RWPE2 (cell line): ENCODE results near the gene DBR1.
A peak's percentile ranks its signal among the peaks of the same experiment; 100 is the strongest.

Experiments used
- ATAC-seq: fragments of 200-7000 bp; cut with Tn5 transposase; 3 replicates; pipeline ENCODE4 v1.9.1; 2021; ENCODE audit warnings: low read depth
- DNase-seq: peaks from one replicate; pipeline ENCODE4 v3.0.0-alpha.2; 2020; ENCODE audit warnings: low spot score
- H3K27ac ChIP-seq: fragments of 450-650 bp; 2 replicates; pipeline ENCODE4 v1.5.1; 2017; ENCODE audit warnings: mild to moderate bottlenecking; ENCODE audit not compliant: poor library complexity, severe bottlenecking
- H3K27me3 ChIP-seq: fragments of 250-450 bp; sonication (Bioruptor Pico); 2 replicates; pipeline ENCODE4 v1.5.1; 2021; ENCODE audit warnings: mild to moderate bottlenecking, moderate library complexity; ENCODE audit not compliant: insufficient read depth, poor library complexity, severe bottlenecking
- H3K36me3 ChIP-seq: fragments of 250-450 bp; sonication (Bioruptor Pico); 2 replicates; pipeline ENCODE4 v1.5.1; 2020; ENCODE audit warnings: low read depth, mild to moderate bottlenecking, moderate library complexity
- H3K4me1 ChIP-seq: fragments of 250-450 bp; sonication (Bioruptor Pico); 2 replicates; pipeline ENCODE4 v1.5.1; 2021; ENCODE audit warnings: mild to moderate bottlenecking, moderate library complexity; ENCODE audit not compliant: insufficient read depth, poor library complexity, severe bottlenecking
- H3K4me3 ChIP-seq: fragments of 250-450 bp; sonication (Bioruptor Pico); 2 replicates; pipeline ENCODE4 v1.5.1; 2021; ENCODE audit warnings: mild to moderate bottlenecking, moderate library complexity; ENCODE audit not compliant: severe bottlenecking
- H3K9me3 ChIP-seq: fragments of 250-450 bp; sonication (Bioruptor Pico); 2 replicates; pipeline ENCODE4 v1.5.1; 2021; ENCODE audit warnings: mild to moderate bottlenecking, moderate library complexity; ENCODE audit not compliant: severe bottlenecking
- TF ChIP-seq, protein P1 (sequence below): fragments of 450-650 bp; IDR thresholded peaks from one replicate; pipeline ENCODE4 v1.5.1; 2017; ENCODE audit warnings: mild to moderate bottlenecking, moderate library complexity; ENCODE audit not compliant: poor library complexity, severe bottlenecking

Gene DBR1

DNA sequence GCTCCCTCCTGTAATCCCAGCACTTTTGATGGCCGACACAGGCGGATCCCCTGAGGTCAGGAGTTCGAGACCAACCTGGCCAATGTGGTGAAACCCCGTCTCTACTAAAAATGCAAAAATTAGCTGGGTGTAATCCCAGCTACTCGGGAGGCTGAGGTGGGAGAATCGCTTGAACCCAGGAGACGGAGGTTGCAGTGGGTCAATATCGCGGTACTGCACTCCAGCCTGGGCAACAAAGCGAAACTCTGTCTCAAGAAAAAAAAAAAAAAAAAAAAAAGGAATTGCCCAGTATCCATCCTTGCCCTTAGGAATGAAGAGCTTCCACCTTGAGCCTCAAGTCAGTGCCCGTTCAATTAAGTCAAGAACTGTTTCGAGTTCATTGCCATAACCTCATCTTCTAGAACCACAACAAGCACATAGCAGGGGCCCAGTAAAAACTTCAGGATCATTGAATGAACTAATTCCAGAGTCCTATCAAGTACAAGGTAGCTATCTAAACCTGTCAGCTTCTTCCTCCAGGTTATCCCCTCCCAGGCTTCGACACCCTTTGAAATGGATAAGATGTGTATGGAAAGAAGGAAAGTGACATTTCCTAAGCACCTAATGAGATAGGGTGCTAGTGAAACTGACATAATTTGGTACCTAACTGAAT, 826 bp downstream of the DBR1 start:
- peak overlapping the region; percentile 73 for H3K4me3 ChIP-seq
- H3K9me3 ChIP-seq = no peaks in the 10 kb centered on the region
- peaks cover 9% of the 10 kb centered on the region for H3K4me1 ChIP-seq
- peak; percentile 26; the same call in 2 of the 3 replicates for ATAC-seq
- H3K27me3 ChIP-seq = no peaks in the 10 kb centered on the region
- H3K36me3 ChIP-seq = peaks cover 40% of the 10 kb centered on the region
- DNase-seq = no peak
- peak overlapping the region; percentile 60 for H3K27ac ChIP-seq
- TF ChIP-seq, protein P1, sequence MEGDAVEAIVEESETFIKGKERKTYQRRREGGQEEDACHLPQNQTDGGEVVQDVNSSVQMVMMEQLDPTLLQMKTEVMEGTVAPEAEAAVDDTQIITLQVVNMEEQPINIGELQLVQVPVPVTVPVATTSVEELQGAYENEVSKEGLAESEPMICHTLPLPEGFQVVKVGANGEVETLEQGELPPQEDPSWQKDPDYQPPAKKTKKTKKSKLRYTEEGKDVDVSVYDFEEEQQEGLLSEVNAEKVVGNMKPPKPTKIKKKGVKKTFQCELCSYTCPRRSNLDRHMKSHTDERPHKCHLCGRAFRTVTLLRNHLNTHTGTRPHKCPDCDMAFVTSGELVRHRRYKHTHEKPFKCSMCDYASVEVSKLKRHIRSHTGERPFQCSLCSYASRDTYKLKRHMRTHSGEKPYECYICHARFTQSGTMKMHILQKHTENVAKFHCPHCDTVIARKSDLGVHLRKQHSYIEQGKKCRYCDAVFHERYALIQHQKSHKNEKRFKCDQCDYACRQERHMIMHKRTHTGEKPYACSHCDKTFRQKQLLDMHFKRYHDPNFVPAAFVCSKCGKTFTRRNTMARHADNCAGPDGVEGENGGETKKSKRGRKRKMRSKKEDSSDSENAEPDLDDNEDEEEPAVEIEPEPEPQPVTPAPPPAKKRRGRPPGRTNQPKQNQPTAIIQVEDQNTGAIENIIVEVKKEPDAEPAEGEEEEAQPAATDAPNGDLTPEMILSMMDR = no peak

DNA sequence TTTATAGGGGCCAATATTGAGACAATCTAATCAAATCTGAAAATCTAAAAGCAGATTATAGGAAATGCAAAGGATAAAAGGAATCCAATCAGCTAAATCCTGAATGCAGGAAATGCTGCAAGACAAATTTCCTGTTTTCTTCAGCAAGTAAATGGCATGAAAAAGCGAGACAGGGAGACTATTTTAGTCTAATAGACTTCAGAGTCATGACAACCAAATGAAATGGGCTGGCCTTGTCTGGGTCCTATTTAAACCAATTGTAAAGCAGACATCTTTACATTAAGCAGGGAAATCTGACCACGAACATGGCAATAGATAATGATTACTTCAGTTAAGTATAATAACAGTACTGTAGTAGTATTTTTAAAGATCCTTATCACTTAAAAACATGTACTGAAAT, 2.1 kb downstream of the DBR1 start:
- ATAC-seq = no peak
- no peak for DNase-seq
- Histone ChIP-seq H3K27ac (no peak overlapping the region), H3K9me3 (no peaks in the 10 kb centered on the region), H3K4me3 (no peak overlapping the region), H3K36me3 (peaks cover 44% of the 10 kb centered on the region), H3K27me3 (no peaks in the 10 kb centered on the region), H3K4me1 (peaks cover 9% of the 10 kb centered on the region)
- TF ChIP-seq, protein P1 = no peak

DNA sequence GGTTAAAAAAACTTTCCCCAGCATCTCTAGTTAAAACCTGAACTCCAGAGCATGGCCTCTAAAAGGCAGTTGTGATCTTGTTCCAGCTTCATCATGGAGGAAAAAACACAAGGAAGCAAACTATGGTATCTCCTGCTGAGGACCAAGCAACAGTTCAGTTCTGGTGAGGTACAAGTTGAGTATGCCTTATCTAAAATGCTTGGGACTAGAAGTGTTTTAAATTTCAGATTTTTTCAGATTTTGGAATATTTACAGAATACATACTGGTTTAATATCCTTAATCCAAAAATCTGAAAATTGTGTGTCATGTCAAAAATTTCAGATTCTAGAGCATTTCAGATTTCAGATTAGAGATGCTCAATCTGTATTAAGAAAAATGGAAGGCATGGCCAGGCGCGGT, 9.7 kb downstream of the DBR1 start:
- H3K4me3 ChIP-seq = no peak overlapping the region
- no peak for ATAC-seq

DNA sequence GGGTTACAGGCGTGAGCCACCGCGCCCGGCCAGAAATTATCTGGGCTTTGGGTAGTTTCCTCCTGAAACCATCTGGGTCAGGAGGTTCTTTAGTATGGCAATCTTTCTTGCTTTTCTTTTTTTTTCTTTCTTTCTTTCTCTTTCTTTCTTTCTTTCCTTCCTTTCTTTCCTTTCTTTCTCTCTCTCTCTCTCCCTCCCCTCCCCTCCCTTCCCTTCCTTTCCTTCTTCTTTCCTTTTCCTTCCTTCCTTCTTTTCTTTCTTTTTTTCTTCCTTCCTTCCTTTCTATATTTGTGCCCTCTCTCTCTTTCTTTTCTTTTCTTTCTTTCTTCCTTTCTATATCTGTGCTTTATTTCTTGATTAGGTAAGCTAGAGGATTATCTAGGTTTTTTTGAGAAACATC, 17.0 kb downstream of the DBR1 start:
- ATAC-seq = no peak
- H3K4me3 ChIP-seq = no peak overlapping the region
- peaks cover 5% of the 10 kb centered on the region for H3K9me3 ChIP-seq
- H3K27ac ChIP-seq = no peak overlapping the region
- TF ChIP-seq, protein P1 = no peak
- no peaks in the 10 kb centered on the region for H3K4me1 ChIP-seq
- no peaks in the 10 kb centered on the region for H3K27me3 ChIP-seq
- DNase-seq = no peak
- peaks cover 18% of the 10 kb centered on the region for H3K36me3 ChIP-seq

More for the DNA sequence above, 9.7 kb downstream of the DBR1 start:
- no peak overlapping the region for H3K27ac ChIP-seq
- H3K27me3 ChIP-seq = no peaks in the 10 kb centered on the region
- no peak for DNase-seq
- TF ChIP-seq, protein P1 = no peak
- no peaks in the 10 kb centered on the region for H3K9me3 ChIP-seq
- peaks cover 81% of the 10 kb centered on the region for H3K36me3 ChIP-seq
- H3K4me1 ChIP-seq = no peaks in the 10 kb centered on the region

DNA sequence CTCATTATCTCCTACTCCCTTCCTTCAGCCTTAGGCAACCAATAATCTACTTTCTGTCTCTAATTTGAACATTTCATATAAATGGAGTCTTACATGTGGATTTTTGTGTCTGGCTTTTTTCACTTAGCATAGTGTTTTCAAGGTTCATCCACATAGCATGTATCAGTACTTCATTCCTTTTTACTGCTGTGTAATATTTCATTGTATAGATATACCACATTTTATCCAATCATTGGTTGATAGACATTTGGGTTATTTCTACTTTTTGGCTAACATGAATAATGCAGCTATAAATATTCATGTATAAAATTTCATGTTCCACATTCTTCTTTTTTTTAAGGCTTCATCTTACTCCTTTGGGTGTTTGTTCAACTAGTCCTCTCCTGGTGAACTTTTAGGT, 20.2 kb downstream of the DBR1 start:
- no peak for DNase-seq

More for the DNA sequence above, 20.2 kb downstream of the DBR1 start:
- no peak for ATAC-seq
- no peak overlapping the region for H3K4me3 ChIP-seq
- no peak overlapping the region for H3K27ac ChIP-seq
- peaks cover 5% of the 10 kb centered on the region for H3K9me3 ChIP-seq
- TF ChIP-seq, protein P1 = no peak
- no peaks in the 10 kb centered on the region for H3K27me3 ChIP-seq
- no peaks in the 10 kb centered on the region for H3K4me1 ChIP-seq
- no peaks in the 10 kb centered on the region for H3K36me3 ChIP-seq
